Tibial nerve (tissue), 4 donors: Measurements from ENCODE around the gene CA9.

Experiments
- EP300 ChIP-seq, 2 donors: sonication (generic); formaldehyde crosslinking; IDR thresholded peaks; one replicate each; pipeline ENCODE4 v1.6.1; 2017; ENCODE audit warnings: antibody characterized with exemption in 2 of 2, mild to moderate bottlenecking in 1 of 2
- POLR2A ChIP-seq, 2 donors: fragments of 450-650 bp; IDR thresholded peaks; one replicate each; pipeline ENCODE4 v1.6.1; 2017; ENCODE audit warnings: antibody characterized with exemption in 2 of 2, mild to moderate bottlenecking in 2 of 2, moderate library complexity in 2 of 2
- TF ChIP-seq, protein P1 (sequence below), 5 experiments: fragments of 200-600 bp in 3 of 5; fragments of 450-650 bp in 2 of 5; sonication (generic) in 3 of 5; IDR thresholded peaks; one replicate each; pipeline ENCODE4 v1.5.1; 2016 to 2019; ENCODE audit warnings: antibody characterized with exemption in 5 of 5, mild to moderate bottlenecking in 3 of 5, moderate library complexity in 2 of 5

GRCh38 chr9:35696520-35697215 is 22.9 kb downstream of the CA9 start:
- TF ChIP-seq POLR2A (IDR thresholded peaks at IDR 0.05) (no peak), EP300 (IDR thresholded peaks at IDR 0.05) (peak in 1 of 2 donors; percentile 38)
- TF ChIP-seq, protein P1, sequence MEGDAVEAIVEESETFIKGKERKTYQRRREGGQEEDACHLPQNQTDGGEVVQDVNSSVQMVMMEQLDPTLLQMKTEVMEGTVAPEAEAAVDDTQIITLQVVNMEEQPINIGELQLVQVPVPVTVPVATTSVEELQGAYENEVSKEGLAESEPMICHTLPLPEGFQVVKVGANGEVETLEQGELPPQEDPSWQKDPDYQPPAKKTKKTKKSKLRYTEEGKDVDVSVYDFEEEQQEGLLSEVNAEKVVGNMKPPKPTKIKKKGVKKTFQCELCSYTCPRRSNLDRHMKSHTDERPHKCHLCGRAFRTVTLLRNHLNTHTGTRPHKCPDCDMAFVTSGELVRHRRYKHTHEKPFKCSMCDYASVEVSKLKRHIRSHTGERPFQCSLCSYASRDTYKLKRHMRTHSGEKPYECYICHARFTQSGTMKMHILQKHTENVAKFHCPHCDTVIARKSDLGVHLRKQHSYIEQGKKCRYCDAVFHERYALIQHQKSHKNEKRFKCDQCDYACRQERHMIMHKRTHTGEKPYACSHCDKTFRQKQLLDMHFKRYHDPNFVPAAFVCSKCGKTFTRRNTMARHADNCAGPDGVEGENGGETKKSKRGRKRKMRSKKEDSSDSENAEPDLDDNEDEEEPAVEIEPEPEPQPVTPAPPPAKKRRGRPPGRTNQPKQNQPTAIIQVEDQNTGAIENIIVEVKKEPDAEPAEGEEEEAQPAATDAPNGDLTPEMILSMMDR (IDR thresholded peaks at IDR 0.05) = peak; percentile 75 to 89 (median 82)
